ENCODE results near the gene SPATA2.

SPATA2 gene

GRCh38 chr20:49853640-49854039 lies 61.7 kb downstream of the SPATA2 start:
- DNase-seq, result no peak

Measured in CD4-positive, alpha-beta T cell treated with Interleukin-12 subunit alpha and Interleukin-12 subunit beta, for 1 hour (primary cell).